GM19193 (cell line): ENCODE data around the gene ARHGEF17.
A peak's percentile ranks its signal among the peaks of the same experiment; 100 is the strongest.

Experiments used
- POLR2A ChIP-seq: IDR thresholded peaks from 4 replicates; pipeline ENCODE4 v1.6.1; 2011; ENCODE audit not compliant: insufficient read depth, insufficient read length; ENCODE audit errors: extremely low read depth

Gene ARHGEF17

GRCh38 chr11:73388265-73389133 lies 80.4 kb downstream of the ARHGEF17 start:
- TF ChIP-seq POLR2A = no peak

- no peak for TF ChIP-seq POLR2A
Measured at GRCh38 chr11:73389134-73389525, 81.1 kb downstream of the ARHGEF17 start.

GRCh38 chr11:73389916-73390315 lies 81.8 kb downstream of the ARHGEF17 start:
- TF ChIP-seq POLR2A = no peak

GRCh38 chr11:73390601-73391565 lies 82.8 kb downstream of the ARHGEF17 start:
- no peak for TF ChIP-seq POLR2A

- no peak for TF ChIP-seq POLR2A
Measured at GRCh38 chr11:73391665-73392064, 83.6 kb downstream of the ARHGEF17 start.

- TF ChIP-seq POLR2A = no peak
Measured at GRCh38 chr11:73392108-73393010, 84.3 kb downstream of the ARHGEF17 start.

- no peak for TF ChIP-seq POLR2A
Measured at GRCh38 chr11:73393011-73393380, 84.9 kb downstream of the ARHGEF17 start.

- TF ChIP-seq POLR2A = no peak
Measured at GRCh38 chr11:73393479-73394415, 85.7 kb downstream of the ARHGEF17 start.

GRCh38 chr11:73394416-73395296 lies 86.6 kb downstream of the ARHGEF17 start:
- peak; percentile 31 for TF ChIP-seq POLR2A

- no peak for TF ChIP-seq POLR2A
Measured at GRCh38 chr11:73395297-73396208, 87.5 kb downstream of the ARHGEF17 start.

- TF ChIP-seq POLR2A = no peak
Measured at GRCh38 chr11:73396251-73396930, 88.3 kb downstream of the ARHGEF17 start.
